ENCODE data around the gene CTBP2. TPM values are rescaled to one million over a fixed set of nuclear protein-coding genes. Genes with fewer than 3 reads are reported as not detected.
"Not testable (repeated sequence)": the region's sequence is repeated elsewhere in the genome, so short reads cannot be mapped to it uniquely, and the experiment has no call there.

The CTBP2 gene
- total and polyA plus RNA-seq, 4 donors = 19.2 to 80.6 (median 63.2) TPM

- WGBS, 2 donors = 24 to 46% methylated on average over 21 of the region's 21 CpGs
These were observed 99.4 kb downstream of the CTBP2 start for GRCh38 chr10:125060826-125061556.

GRCh38 chr10:125060482-125060825 lies 99.9 kb downstream of the CTBP2 start:
- H3K27me3 ChIP-seq (ENCODE audit: control insufficient read depth in 3 of 3, insufficient read depth in 3 of 3, low read length in 2 of 3) = no peaks in the 10 kb centered on the region
- H3K4me3 ChIP-seq = no peak overlapping the region
- peaks cover 38 to 72% (median 56%) of the 10 kb centered on the region in 5 donors for H3K4me1 ChIP-seq (ENCODE audit: control insufficient read depth in 5 of 5, insufficient read depth in 5 of 5, low read length in 5 of 5)
- ATAC-seq (ENCODE audit: insufficient read depth, low FRiP score) (no peak), DNase-seq (no peak)
- H3K9me3 ChIP-seq (ENCODE audit: control insufficient read depth in 4 of 4, insufficient read depth in 3 of 4, low read length in 3 of 4) = no peaks in the 10 kb centered on the region
- H3K27ac ChIP-seq (ENCODE audit: low read depth in 1 of 2, low read length in 1 of 2) = peak overlapping the region; percentile 21 to 62
- 47 to 71% methylated on average over 9 of the region's 9 CpGs for WGBS, 2 donors
- peaks cover 0 to 4% (median under 1%) of the 10 kb centered on the region in 4 donors for H3K36me3 ChIP-seq (ENCODE audit: control insufficient read depth in 4 of 4, insufficient read depth in 4 of 4, low read length in 4 of 4)
- H3K9ac ChIP-seq (ENCODE audit: insufficient read depth in 1 of 2, low read length in 2 of 2) = peak overlapping the region in 1 of 2 donors; percentile 47
- TF ChIP-seq CTCF (IDR thresholded peaks at IDR 0.05; ENCODE audit: control extremely low read depth, extremely low read depth) = no peak

More at GRCh38 chr10:125060826-125061556, 99.4 kb downstream of the CTBP2 start:
- DNase-seq (peak; percentile 85 to 92 (median 89)), ATAC-seq (ENCODE audit: insufficient read depth, low FRiP score) (peak; percentile 58)
- H3K9me3 ChIP-seq (ENCODE audit: control insufficient read depth in 4 of 4, insufficient read depth in 3 of 4, low read length in 3 of 4) = no peaks in the 10 kb centered on the region
- H3K4me3 ChIP-seq = no peak overlapping the region
- peak overlapping the region; percentile 5 to 70 for H3K27ac ChIP-seq (ENCODE audit: low read depth in 1 of 2, low read length in 1 of 2)
- H3K36me3 ChIP-seq (ENCODE audit: control insufficient read depth in 4 of 4, insufficient read depth in 4 of 4, low read length in 4 of 4) = peaks cover 0 to 4% (median under 1%) of the 10 kb centered on the region in 4 donors
- peak; percentile 79 for TF ChIP-seq CTCF (IDR thresholded peaks at IDR 0.05; ENCODE audit: control extremely low read depth, extremely low read depth)
- peak overlapping the region in 1 of 2 donors; percentile 47 for H3K9ac ChIP-seq (ENCODE audit: insufficient read depth in 1 of 2, low read length in 2 of 2)
- no peaks in the 10 kb centered on the region for H3K27me3 ChIP-seq (ENCODE audit: control insufficient read depth in 3 of 3, insufficient read depth in 3 of 3, low read length in 2 of 3)
- H3K4me1 ChIP-seq (ENCODE audit: control insufficient read depth in 5 of 5, insufficient read depth in 5 of 5, low read length in 5 of 5) = peaks cover 40 to 73% (median 58%) of the 10 kb centered on the region in 5 donors

- 61 to 84% methylated on average over 10 of the region's 10 CpGs for WGBS, 2 donors
- Histone ChIP-seq H3K9ac (ENCODE audit: insufficient read depth in 1 of 2, low read length in 2 of 2) (peak overlapping the region in 1 of 2 donors; percentile 47), H3K4me1 (ENCODE audit: control insufficient read depth in 5 of 5, insufficient read depth in 5 of 5, low read length in 5 of 5) (peaks cover 37 to 71% (median 53%) of the 10 kb centered on the region in 5 donors), H3K9me3 (ENCODE audit: control insufficient read depth in 4 of 4, insufficient read depth in 3 of 4, low read length in 3 of 4) (no peaks in the 10 kb centered on the region), H3K27me3 (ENCODE audit: control insufficient read depth in 3 of 3, insufficient read depth in 3 of 3, low read length in 2 of 3) (no peaks in the 10 kb centered on the region), H3K4me3 (no peak overlapping the region), H3K36me3 (ENCODE audit: control insufficient read depth in 4 of 4, insufficient read depth in 4 of 4, low read length in 4 of 4) (peaks cover 0 to 4% (median under 1%) of the 10 kb centered on the region in 4 donors), H3K27ac (ENCODE audit: low read depth in 1 of 2, low read length in 1 of 2) (peak overlapping the region; percentile 21 to 66)
- DNase-seq (peak; percentile 55 to 86 (median 73)), ATAC-seq (ENCODE audit: insufficient read depth, low FRiP score) (no peak)
- no peak for TF ChIP-seq CTCF (IDR thresholded peaks at IDR 0.05; ENCODE audit: control extremely low read depth, extremely low read depth)
These were observed 100.3 kb downstream of the CTBP2 start for GRCh38 chr10:125060026-125060425.

- not testable (repeated sequence) for H3K4me3 ChIP-seq; H3K27ac ChIP-seq (ENCODE audit: low read depth in 1 of 2, low read length in 1 of 2); DNase-seq; ATAC-seq (ENCODE audit: insufficient read depth, low FRiP score); H3K9me3 ChIP-seq (ENCODE audit: control insufficient read depth in 4 of 4, insufficient read depth in 3 of 4, low read length in 3 of 4); H3K27me3 ChIP-seq (ENCODE audit: control insufficient read depth in 3 of 3, insufficient read depth in 3 of 3, low read length in 2 of 3); H3K36me3 ChIP-seq (ENCODE audit: control insufficient read depth in 4 of 4, insufficient read depth in 4 of 4, low read length in 4 of 4); H3K9ac ChIP-seq (ENCODE audit: insufficient read depth in 1 of 2, low read length in 2 of 2)
- 92 to 93% methylated on average over 8 of the region's 8 CpGs for WGBS, 2 donors
- peaks cover 33 to 68% (median 51%) of the 10 kb centered on the region in 5 donors for H3K4me1 ChIP-seq (ENCODE audit: control insufficient read depth in 5 of 5, insufficient read depth in 5 of 5, low read length in 5 of 5)
These were observed 101.0 kb downstream of the CTBP2 start for GRCh38 chr10:125059348-125059747.
